K562 (cell line): ENCODE measurements around the gene BRWD1. TPM values are rescaled to one million over a fixed set of nuclear protein-coding genes. Genes with fewer than 3 reads are reported as not detected.

Experiments used
- ATAC-seq: fragments of 200-7000 bp; cut with Tn5 transposase; 3 replicates; pipeline ENCODE4 v1.9.1; 2020; ENCODE audit warnings: moderate library complexity
- BruUV-seq: library from RNA; stranded (reverse); fragments of 400-500 nt; replicated peaks from 2 replicates; lab custom pipeline; 2021; lab: Mats Ljungman, UMichigan
- CTCF ChIA-PET: fragments of 300-600 bp; formaldehyde crosslinking; extraction: SDS; loops from one replicate; lab custom pipeline; 2021; ENCODE audit warnings: low intra/inter-chr PET ratio; lab: Yijun Ruan, JAX
- POLR2A ChIA-PET: fragments of 300-600, 350-650 bp; sonication (Branson Sonifier 250); formaldehyde crosslinking; extraction: SDS; loops from one replicate; lab custom pipeline; 2021; ENCODE audit warnings: antibody characterized with exemption, inconsistent platforms; lab: Yijun Ruan, JAX
- DNase-seq, 4 experiments: peaks; one replicate each; pipeline versions ENCODE4 v3.0.0 to v3.0.0-alpha.2; 2011 to 2018; ENCODE audit warnings: low spot score in 3 of 4, mixed read lengths in 3 of 4; ENCODE audit errors: extremely low read depth in 1 of 4
- FAIRE-seq: peaks from 2 replicates; lab custom pipeline; 2011; peaks lifted over from hg19 to GRCh38; lab: Jason Lieb, UNC
- H2AFZ ChIP-seq: 2 replicates; pipeline ENCODE4 v1.6.0; 2011; ENCODE audit warnings: low read depth, low read length, control low read depth, inconsistent platforms
- H3K27ac ChIP-seq: fragments of 200-600 bp; 3 replicates; pipeline ENCODE4 v1.8.0; 2011; ENCODE audit warnings: low read depth, mild to moderate bottlenecking, control low read depth, inconsistent platforms, low read length, moderate library complexity, mixed read lengths; ENCODE audit errors: extremely low read depth
- H3K27me3 ChIP-seq, 2 experiments: fragments of 300-600 bp in 1 of 2; 2 replicates in 1 of 2; 3 replicates in 1 of 2; pipeline versions ENCODE4 v1.6.0 to v1.8.0; 2011; ENCODE audit warnings: inconsistent platforms in 2 of 2, low read length in 2 of 2, mild to moderate bottlenecking in 1 of 2, mixed read lengths in 1 of 2, moderate library complexity in 1 of 2; ENCODE audit not compliant: control insufficient read depth in 2 of 2, insufficient read depth in 2 of 2
- H3K36me3 ChIP-seq: fragments of 300-600 bp; 3 replicates; pipeline ENCODE4 v1.8.0; 2011; ENCODE audit warnings: mild to moderate bottlenecking, low read length, inconsistent platforms; ENCODE audit not compliant: control insufficient read depth, insufficient read depth
- H3K4me1 ChIP-seq, 2 experiments: fragments of 200-600 bp in 1 of 2; replicated peaks in 1 of 2; 2 replicates in 1 of 2; 3 replicates in 1 of 2; pipeline versions ENCODE4 v1.5.1 to v1.8.0; 2011; ENCODE audit warnings: inconsistent platforms in 2 of 2, low read length in 2 of 2, mild to moderate bottlenecking in 1 of 2, mixed read lengths in 1 of 2, moderate library complexity in 1 of 2; ENCODE audit not compliant: control insufficient read depth in 2 of 2, insufficient read depth in 2 of 2
- H3K4me2 ChIP-seq: 2 replicates; pipeline ENCODE4 v1.6.1; 2011; ENCODE audit warnings: low read length, control low read depth, inconsistent platforms, mixed read lengths; ENCODE audit not compliant: insufficient read depth
- H3K4me3 ChIP-seq: fragments of 200-600 bp; sonication (generic), shearing (Covaris generic); 2 replicates; pipeline ENCODE4 v1.5.1; 2016; ENCODE audit warnings: control low read depth, inconsistent platforms
- H3K79me2 ChIP-seq: fragments of 200-600 bp; 3 replicates; pipeline ENCODE4 v1.8.0; 2011; ENCODE audit warnings: low read length, inconsistent platforms; ENCODE audit not compliant: control insufficient read depth, insufficient read depth
- H3K9ac ChIP-seq, 2 experiments: 2 replicates each; pipeline versions ENCODE4 v1.6.0 to v1.6.1; 2011; ENCODE audit warnings: low read depth in 2 of 2, low read length in 2 of 2, control low read depth in 1 of 2, inconsistent platforms in 1 of 2, mild to moderate bottlenecking in 1 of 2, mixed read lengths in 1 of 2; ENCODE audit not compliant: insufficient read depth in 1 of 2
- H3K9me1 ChIP-seq: one replicate; pipeline ENCODE4 v1.6.0; 2011; ENCODE audit warnings: inconsistent platforms, mild to moderate bottlenecking, low read length, moderate library complexity; ENCODE audit not compliant: control insufficient read depth, insufficient read depth
- H3K9me3 ChIP-seq: replicated peaks from 2 replicates; pipeline ENCODE4 v1.5.1; 2011; ENCODE audit warnings: low read depth, low read length, inconsistent platforms; ENCODE audit not compliant: control insufficient read depth, insufficient read depth
- H4K20me1 ChIP-seq: replicated peaks from 2 replicates; pipeline ENCODE4 v1.6.1; 2011; ENCODE audit warnings: low read length, inconsistent platforms, mixed read lengths; ENCODE audit not compliant: control insufficient read depth, insufficient read depth
- ARID3B ChIP-seq: fragments of 250-450 bp; sonication (Bioruptor Pico); IDR thresholded peaks from 2 replicates; pipeline ENCODE4 v1.4.0; 2020; ENCODE audit warnings: borderline replicate concordance
- ATF7 ChIP-seq: fragments of 450-650 bp; IDR thresholded peaks from 2 replicates; pipeline ENCODE4 v1.7.1; 2014; ENCODE audit warnings: mild to moderate bottlenecking, moderate library complexity
- C11orf30 ChIP-seq: fragments of 450-650 bp; IDR thresholded peaks from 2 replicates; pipeline ENCODE4 v1.6.1; 2016; ENCODE audit warnings: low read depth, mild to moderate bottlenecking
- EGR1 ChIP-seq: fragments of 450-650 bp; conservative IDR thresholded peaks from 2 replicates; pipeline ENCODE4 v1.6.1; 2017; ENCODE audit warnings: mild to moderate bottlenecking
- L3MBTL2 ChIP-seq: fragments of 450-650 bp; IDR thresholded peaks from 2 replicates; pipeline ENCODE4 v1.6.1; 2016; ENCODE audit warnings: mild to moderate bottlenecking, moderate library complexity
- MBD1 ChIP-seq: fragments of 250-450 bp; sonication (Bioruptor Pico); IDR thresholded peaks from 2 replicates; pipeline ENCODE4 v1.8.0; 2022; ENCODE audit warnings: inconsistent platforms
- NONO ChIP-seq, 2 experiments: fragments of 200-400 bp in 1 of 2; fragments of 450-650 bp in 1 of 2; formaldehyde crosslinking in 1 of 2; IDR thresholded peaks; 2 replicates each; pipeline ENCODE4 v1.6.1; 2017; ENCODE audit warnings: low read depth in 2 of 2, mild to moderate bottlenecking in 2 of 2, moderate library complexity in 2 of 2, low read length in 1 of 2
- POLR3A ChIP-seq: IDR thresholded peaks from 2 replicates; pipeline ENCODE4 v1.6.1; 2011; ENCODE audit warnings: borderline replicate concordance, mild to moderate bottlenecking, moderate library complexity; ENCODE audit not compliant: insufficient read length, insufficient read depth; ENCODE audit errors: extremely low read depth
- RBFOX2 ChIP-seq: fragments of 200-400 bp; formaldehyde crosslinking; IDR thresholded peaks from 2 replicates; pipeline ENCODE4 v1.6.1; 2017; ENCODE audit warnings: low read depth, mild to moderate bottlenecking, low read length, moderate library complexity
- SRSF7 ChIP-seq: fragments of 200-400 bp; formaldehyde crosslinking; optimal IDR thresholded peaks from 2 replicates; pipeline ENCODE3; 2017; ENCODE audit warnings: mild to moderate bottlenecking, low read depth, low read length
- STAG1 ChIP-seq: sonication (generic); formaldehyde crosslinking; IDR thresholded peaks from 2 replicates; pipeline ENCODE4 v1.5.0; 2020; ENCODE audit warnings: missing genetic modification reagents, borderline replicate concordance
- ZFX ChIP-seq: sonication (generic); formaldehyde crosslinking; IDR thresholded peaks from 2 replicates; pipeline ENCODE4 v1.8.0; 2022; ENCODE audit warnings: mild to moderate bottlenecking, missing genetic modification reagents, moderate library complexity
- ZNF584 ChIP-seq: fragments of 200-800 bp; sonication (Bioruptor generic); IDR thresholded peaks from 2 replicates; pipeline ENCODE4 v1.6.1; 2016; ENCODE audit warnings: low read depth, mild to moderate bottlenecking, missing genetic modification characterization, missing compliant biosample characterization
- ZNF785 ChIP-seq: fragments of 250-450 bp; sonication (Bioruptor Pico); IDR thresholded peaks from 2 replicates; pipeline ENCODE4 v1.4.0; 2020; ENCODE audit warnings: mild to moderate bottlenecking
- WGBS: fragments of 100-300 bp; shearing (Covaris generic); methylation state at CpG from one replicate; pipeline ENCODE4 v1.1.6; 2016; ENCODE audit warnings: low coverage, mixed read lengths; ENCODE audit not compliant: insufficient coverage; ENCODE audit errors: missing lambda C conversion rate; 5-methylcytosine and 5-hydroxymethylcytosine counted together
- in situ Hi-C: fragments of 300-500 bp; cut with MboI; formaldehyde crosslinking; loops from 4 replicates; pipeline ENCODE4 v1.15.0; 2018; ENCODE audit warnings: inconsistent platforms, mixed read lengths
- intact Hi-C: fragments of 100-400 bp; cut with micrococcal nuclease; formaldehyde crosslinking; loops from 2 replicates; pipeline ENCODE4 v1.14.2; 2022
- polyA plus RNA-seq, 8 experiments: library from polyadenylated mRNA; depleted of rRNA in 4 of 8; stranded (reverse) in 5 of 8; unstranded in 3 of 8; fragments of >200 nt; fragmentation: Nextera tagmentation in 2 of 8; fragmentation: Illumina TruSeq in 1 of 8; extraction: Ambion mirVana in 2 of 8; extraction: Trizol in 1 of 8; gene quantifications; 2 replicates each; pipeline versions ENCODE4 v1.2.1 to v1.2.3, GENCODE V29; 2011 to 2014; ENCODE audit warnings: inconsistent platforms in 1 of 8, missing spikeins in 1 of 8
- total RNA-seq, 7 experiments: library from RNA; depleted of rRNA in 6 of 7; stranded (reverse); fragments of >200 nt in 6 of 7; fragmentation: Illumina TruSeq in 2 of 7; extraction: Trizol in 2 of 7; gene quantifications; 2 replicates each; pipeline versions ENCODE4 v1.2.1 to v1.2.3, GENCODE V29; 2011 to 2021; ENCODE audit warnings: low replicate concordance in 1 of 7

The BRWD1 gene
- total and polyA plus RNA-seq, 9 of the 15 experiments (the other 6 are each of a cell fraction or from before 2014, with no cell fraction given): 10.1 to 60.2 (median 34.1) TPM

- BruUV-seq: no TSS peak
- intact Hi-C loops: no loop called here
- Histone ChIP-seq H3K4me3 (no peak overlapping the region), H3K36me3 (no peaks in the 10 kb centered on the region), H3K79me2 (no peaks in the 10 kb centered on the region), H3K9me1 (no peaks in the 10 kb centered on the region), H3K27me3 (no peaks in the 10 kb centered on the region), H3K27ac (no peak overlapping the region), H3K4me1 (peaks cover 6 to 9% of the 10 kb centered on the region in 2 experiments; a peak in 4 of 5 replicates), H3K9me3 (no peaks in the 10 kb centered on the region), H2AFZ (no peak overlapping the region), H3K9ac (no peak overlapping the region), H4K20me1 (no peaks in the 10 kb centered on the region), H3K4me2 (no peak overlapping the region)
- POLR2A ChIA-PET: interaction anchor here (0.8 to 2.4 kb wide), 8 partner anchors 9 to 93 kb away, joined by 3 to 8 read pairs (median 5); partner anchors contain the start of gene HMGN1
- in situ Hi-C loops: no loop called here
- no peak for ATAC-seq
- FAIRE-seq: no peak
- 43% methylated on average over 6 of the region's 6 CpGs for WGBS
- TF ChIP-seq POLR3A (no peak), ATF7 (no peak), SRSF7 (no peak), L3MBTL2 (no peak), ZNF584 (no peak), ZNF785 (CRISPR knock-in tag) (no peak)
- CTCF ChIA-PET: interaction anchor here (0.6 kb wide), 1 partner anchor 49 kb away, joined by 4 read pairs; no protein-coding TSS in a partner anchor
- no peak for DNase-seq
Observed at GRCh38 chr21:39330001-39330400, 16.6 kb upstream of the BRWD1 start.

GRCh38 chr21:39327727-39328126, 14.3 kb upstream of the BRWD1 start:
- WGBS: 76% methylated on average over 7 of the region's 7 CpGs
- H3K4me2 ChIP-seq: no peak overlapping the region
- H3K27ac ChIP-seq: no peak overlapping the region
- no peak overlapping the region for H3K4me3 ChIP-seq
- intact Hi-C loops: no loop called here
- no peak overlapping the region for H3K9ac ChIP-seq
- in situ Hi-C loops: no loop called here
- FAIRE-seq (no peak), DNase-seq (no peak), ATAC-seq (no peak)
- no peaks in the 10 kb centered on the region for H3K9me1 ChIP-seq
- ChIA-PET POLR2A (interaction anchor here (0.7 to 3.4 kb wide), 2 partner anchors 11 to 18 kb away, joined by 3 to 21 read pairs; no protein-coding TSS in a partner anchor), CTCF (no interaction called here)
- no peaks in the 10 kb centered on the region for H3K9me3 ChIP-seq
- H3K27me3 ChIP-seq: no peaks in the 10 kb centered on the region
- H3K79me2 ChIP-seq: no peaks in the 10 kb centered on the region
- H4K20me1 ChIP-seq: no peaks in the 10 kb centered on the region
- H3K4me1 ChIP-seq: peaks cover 6 to 9% of the 10 kb centered on the region in 2 experiments; a peak in 4 of 5 replicates
- H2AFZ ChIP-seq: no peak overlapping the region
- H3K36me3 ChIP-seq: no peaks in the 10 kb centered on the region
- no TSS peak for BruUV-seq
- TF ChIP-seq STAG1 (CRISPR knock-in tag): no peak
- no peak for TF ChIP-seq C11orf30
- TF ChIP-seq RBFOX2: no peak
- TF ChIP-seq NONO (IDR thresholded peaks at IDR 0.05; ENCODE audit: low read depth in 2 of 2, low read length in 1 of 2): no peak
- TF ChIP-seq MBD1 (CRISPR knock-in tag): no peak
- TF ChIP-seq ZFX (CRISPR knock-in tag): no peak
- TF ChIP-seq ARID3B (CRISPR knock-in tag): no peak
- TF ChIP-seq EGR1: no peak
